Renal cortex interstitium (tissue), 11 donors: ENCODE results near the gene FAIM2. TPM values are rescaled to one million over a fixed set of nuclear protein-coding genes. Genes with fewer than 3 reads are reported as not detected.
"Not testable (repeated sequence)": the region's sequence is repeated elsewhere in the genome, so short reads cannot be mapped to it uniquely, and the experiment has no call there.

Experiments used
- DNase-seq, 11 donors: peaks; one replicate each; pipeline ENCODE4 v3.0.0-alpha.2; 2013; ENCODE audit warnings: low read depth in 9 of 11, low spot score in 4 of 11; ENCODE audit errors: extremely low read depth in 1 of 11
- polyA plus RNA-seq, 3 donors: library from polyadenylated mRNA; unstranded; fragments of 120-200 nt; gene quantifications; one replicate each; pipeline ENCODE4 v1.2.1, GENCODE V29; 2013; ENCODE audit not compliant: insufficient read length in 3 of 3

FAIM2 gene
- polyA plus RNA-seq, 3 donors = 2.5 to 6.1 (median 5.6) TPM

DNA sequence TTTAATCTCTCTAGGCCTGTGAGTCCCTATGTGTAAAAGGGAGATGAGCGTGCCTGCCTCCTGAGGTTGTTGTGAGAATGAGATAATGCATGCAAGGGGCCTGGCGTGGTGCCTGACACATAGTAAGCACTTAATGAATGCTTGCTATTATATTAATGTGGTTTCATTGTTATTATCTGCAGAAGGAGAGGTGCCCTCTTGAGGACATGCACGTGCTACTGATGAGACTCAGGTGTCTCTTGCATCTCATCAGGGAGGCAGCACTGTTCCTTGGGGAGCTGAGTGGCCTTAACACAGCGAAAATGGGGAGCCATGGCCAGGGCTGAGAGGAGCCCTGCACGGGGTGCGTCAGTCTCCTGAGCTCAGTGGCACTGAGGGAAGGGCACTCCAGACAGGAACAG, 30.9 kb downstream of the FAIM2 start:
- no peak for DNase-seq

DNA sequence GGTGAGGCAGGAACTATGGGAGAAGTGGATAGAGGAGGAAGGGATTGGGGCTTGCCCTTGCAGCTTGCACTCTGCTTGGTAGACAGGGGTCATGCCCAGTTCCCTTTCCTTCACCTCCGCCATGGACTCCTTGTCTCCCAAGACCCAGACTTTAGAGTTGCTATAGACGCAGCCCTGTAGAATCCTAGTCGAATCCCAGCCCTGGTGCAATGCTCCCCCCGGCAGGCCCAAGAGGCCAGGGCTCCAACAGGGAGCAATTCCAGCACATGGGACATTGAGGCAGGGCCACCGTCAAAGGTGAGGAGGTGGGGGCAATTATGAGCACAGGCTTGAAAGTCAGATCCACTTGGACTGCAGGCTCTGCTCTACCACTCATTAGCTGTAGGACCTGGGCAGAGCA, 31.3 kb downstream of the FAIM2 start:
- no peak for DNase-seq

DNA sequence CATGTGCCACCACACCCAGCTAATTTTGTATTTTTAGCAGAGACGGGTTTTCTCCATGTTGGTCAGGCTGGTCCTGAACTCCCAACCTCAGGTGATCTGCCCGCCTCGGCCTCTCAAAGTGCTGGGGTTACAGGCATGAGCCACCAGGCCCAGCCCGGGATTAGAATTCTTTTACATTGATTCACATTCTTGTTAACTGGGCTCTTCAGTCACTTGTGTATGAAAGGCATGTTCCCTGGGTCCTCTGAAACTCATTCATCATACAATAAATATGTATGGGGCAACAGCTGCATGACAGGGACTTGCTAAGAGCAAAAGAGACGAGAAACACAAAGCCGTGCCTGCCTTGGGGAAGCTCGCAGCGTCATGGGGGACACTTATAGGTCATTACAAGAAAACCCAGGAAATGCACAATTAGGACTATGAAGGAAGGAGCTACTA, 31.9 kb downstream of the FAIM2 start:
- not testable (repeated sequence) for DNase-seq

- DNase-seq = no peak
Observed at GRCh38 chr12:49871263-49871561, 32.5 kb downstream of the FAIM2 start.

GRCh38 chr12:49870501-49871262, 33.0 kb downstream of the FAIM2 start:
- no peak for DNase-seq

- DNase-seq = no peak
Observed at GRCh38 chr12:49869816-49870500, 33.7 kb downstream of the FAIM2 start.

DNA sequence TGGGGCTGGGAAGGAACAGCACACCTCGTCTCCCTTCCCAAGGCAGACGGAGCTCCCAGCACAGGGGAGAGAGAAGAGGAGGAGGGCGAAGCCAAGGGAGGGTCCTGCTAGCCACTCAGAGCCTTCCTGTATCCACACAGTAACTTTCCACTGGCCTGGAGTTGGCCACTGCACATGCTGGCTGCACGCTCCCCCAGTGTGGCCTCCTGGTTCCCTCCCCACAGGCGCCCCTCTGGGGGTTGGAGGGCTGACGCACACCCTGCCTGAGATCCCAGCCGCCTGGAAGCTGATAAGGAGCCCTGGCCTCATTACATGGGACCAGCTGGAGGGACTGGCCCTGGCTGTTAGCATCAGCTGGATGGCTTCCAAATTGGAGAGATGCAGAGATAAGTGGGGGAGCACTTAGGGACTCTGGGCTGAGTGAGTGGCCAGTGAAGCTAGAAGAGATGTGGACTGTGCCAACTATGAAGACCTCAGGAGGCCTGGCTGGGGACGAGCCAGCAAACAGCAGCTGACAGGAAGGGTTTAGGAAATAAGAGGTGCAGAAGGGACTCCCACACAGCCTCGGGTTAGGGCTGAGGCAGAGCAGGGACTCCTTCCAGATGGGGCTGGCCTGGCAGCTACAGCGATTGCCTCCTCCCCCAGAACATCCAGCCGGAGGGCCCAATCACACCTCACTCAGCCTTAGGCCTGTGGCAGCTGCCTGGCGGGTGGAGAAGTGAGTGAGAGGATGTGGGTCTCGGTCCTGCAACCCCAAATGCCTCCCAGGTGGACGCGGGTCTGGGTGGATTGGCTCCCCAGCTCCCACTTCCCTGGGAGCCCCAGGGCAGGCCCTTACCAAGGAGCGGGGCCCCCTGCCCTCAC, 34.5 kb downstream of the FAIM2 start:
- peak; percentile 61 to 89 (median 80) for DNase-seq

DNA sequence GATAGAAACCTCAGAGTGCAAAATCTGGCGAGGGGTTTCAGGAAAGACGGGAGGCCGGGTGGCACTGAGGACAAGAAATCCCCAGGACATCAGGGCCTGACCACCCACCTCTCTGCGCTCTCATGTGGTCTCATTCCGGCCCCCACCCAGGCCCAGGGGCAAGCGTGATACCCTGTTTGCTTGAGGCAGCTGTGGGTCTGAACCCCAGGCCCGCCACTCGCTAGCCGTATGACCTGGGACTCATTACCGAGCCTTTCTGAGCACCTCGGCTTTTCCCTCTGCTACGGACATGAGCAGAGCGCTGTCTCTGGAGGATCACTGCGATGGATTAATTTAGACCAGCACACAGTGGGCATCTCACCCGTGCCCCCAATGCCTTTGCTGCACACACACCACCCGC, 35.3 kb downstream of the FAIM2 start:
- no peak for DNase-seq

GRCh38 chr12:49867570-49868341, 35.9 kb downstream of the FAIM2 start:
- no peak for DNase-seq

DNA sequence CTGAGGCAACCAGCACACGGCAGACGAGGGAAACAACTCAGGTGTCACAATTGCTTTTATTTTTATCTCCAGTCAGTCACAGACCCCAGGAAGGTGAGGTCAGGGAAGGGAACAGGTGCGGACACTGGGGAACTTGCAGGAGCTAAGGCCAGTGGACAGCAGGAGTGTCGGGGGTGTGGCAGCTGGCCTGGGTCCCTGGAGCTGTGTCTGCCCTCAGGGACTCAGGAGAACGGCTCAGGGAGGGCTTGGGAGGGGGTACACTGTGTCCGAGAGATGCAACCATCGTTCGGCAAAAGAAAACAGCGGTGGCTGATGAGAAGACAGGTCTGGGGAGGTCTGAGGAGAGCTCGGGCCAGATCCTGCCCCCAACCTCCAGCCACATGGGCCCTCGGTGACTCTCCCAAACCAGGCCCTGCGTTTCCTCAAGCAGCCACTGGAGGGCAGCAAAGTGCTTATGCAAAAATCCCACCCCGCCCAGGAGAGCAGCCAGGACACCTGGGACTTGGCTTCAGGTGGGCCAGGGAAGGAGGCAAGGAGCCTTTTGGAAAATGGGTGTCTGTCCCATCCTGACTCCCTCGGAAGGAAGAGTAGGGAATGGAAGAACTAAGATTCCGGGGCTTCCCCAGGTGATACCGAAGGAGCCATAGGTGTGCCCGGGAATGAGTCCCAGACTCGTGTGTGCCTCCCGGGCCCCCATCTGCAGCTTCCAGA, 36.7 kb downstream of the FAIM2 start:
- DNase-seq = peak in 7 of 11 donors; percentile 50 to 68 (median 65)

DNA sequence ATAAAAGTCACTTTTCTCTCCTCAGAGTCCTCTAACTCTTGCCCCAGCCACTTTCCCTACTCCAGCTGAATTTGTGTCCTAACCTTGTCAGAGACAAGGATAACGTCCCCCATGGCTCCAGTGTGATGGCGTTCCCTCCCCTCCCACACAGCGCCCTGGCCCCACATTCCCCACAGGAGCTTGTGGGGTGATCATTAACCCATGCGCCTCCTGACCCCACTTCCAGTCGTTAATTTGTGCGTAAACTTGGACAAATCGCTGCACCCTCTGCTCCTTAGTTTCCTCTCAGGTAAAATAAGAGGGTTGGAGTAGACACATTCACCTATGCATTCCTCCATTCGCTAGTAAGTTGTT, 37.9 kb downstream of the FAIM2 start:
- no peak for DNase-seq

- no peak for DNase-seq
Observed at GRCh38 chr12:49865109-49865781, 38.5 kb downstream of the FAIM2 start.

- no peak for DNase-seq
Observed at GRCh38 chr12:49864798-49865090, 39.0 kb downstream of the FAIM2 start.

- DNase-seq = no peak
Observed at GRCh38 chr12:49863946-49864797, 39.5 kb downstream of the FAIM2 start.

- DNase-seq = not testable (repeated sequence)
Observed at GRCh38 chr12:49860921-49861320, 42.8 kb downstream of the FAIM2 start.

DNA sequence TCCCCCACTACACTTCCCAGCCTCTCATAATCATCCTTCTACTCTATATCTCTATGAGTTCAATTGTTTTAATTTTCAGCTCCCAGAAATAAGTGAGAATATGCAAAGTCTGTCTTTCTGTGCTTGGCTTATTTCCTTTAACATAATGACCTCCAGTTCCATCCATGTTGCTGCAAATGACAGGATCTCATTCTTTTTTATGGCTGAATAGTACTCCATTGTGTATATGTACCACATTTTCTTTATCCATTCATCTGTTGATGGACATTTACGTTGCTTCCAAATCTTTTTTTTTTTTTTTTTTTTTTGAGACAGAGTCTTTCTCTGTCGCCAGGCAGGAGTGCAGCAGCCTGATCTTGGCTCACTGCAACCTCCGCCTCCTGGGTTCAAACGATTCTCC, 47.8 kb downstream of the FAIM2 start:
- not testable (repeated sequence) for DNase-seq

GRCh38 chr12:49854976-49855375, 48.7 kb downstream of the FAIM2 start:
- DNase-seq = no peak
